Measurements from ENCODE around the gene ATP1B1. TPM values are rescaled to one million over a fixed set of nuclear protein-coding genes. Genes with fewer than 3 reads are reported as not detected.

The ATP1B1 gene
- total RNA-seq, 2 donors from 2014 or later = 116 to 138 TPM

- peak overlapping the region; percentile 10 to 94 (median 93) for H3K27ac ChIP-seq
- DNase-seq = peak in 2 of 4 donors; percentile 32 to 36
- WGBS, 2 donors = 40 to 45% methylated on average over 10 of the region's 10 CpGs
- peaks cover 74% of the 10 kb centered on the region for H3K4me1 ChIP-seq
- no peaks in the 10 kb centered on the region for H3K9me3 ChIP-seq
- ATAC-seq = no peak
- peak in 5 of 7 experiments; percentile 13 to 36 (median 16) for TF ChIP-seq CTCF (IDR thresholded peaks at IDR 0.05)
- TF ChIP-seq POLR2A (IDR thresholded peaks at IDR 0.05) = no peak
- intact Hi-C loops (cut with DNase I) = no loop called here
- H3K36me3 ChIP-seq (replicated peaks in 1 of 2; ENCODE audit: insufficient read depth in 1 of 2, low read depth in 2 of 2) = no peaks in the 10 kb centered on the region
- peak overlapping the region in 1 of 2 donors; percentile 6 for H3K4me3 ChIP-seq
- H3K27me3 ChIP-seq = no peaks in the 10 kb centered on the region
These were observed 2.5 kb downstream of the ATP1B1 start for GRCh38 chr1:169108863-169109560.

GRCh38 chr1:169109561-169110134, 3.2 kb downstream of the ATP1B1 start:
- Histone ChIP-seq H3K36me3 (replicated peaks in 1 of 2; ENCODE audit: insufficient read depth in 1 of 2, low read depth in 2 of 2) (no peaks in the 10 kb centered on the region), H3K4me1 (peaks cover 75% of the 10 kb centered on the region), H3K9me3 (no peaks in the 10 kb centered on the region), H3K27me3 (no peaks in the 10 kb centered on the region), H3K4me3 (no peak overlapping the region), H3K27ac (peak overlapping the region; percentile 27 to 94 (median 93))
- 14 to 16% methylated on average over 8 of the region's 8 CpGs for WGBS, 2 donors
- no peak for TF ChIP-seq CTCF (IDR thresholded peaks at IDR 0.05)
- peak in 2 of 3 donors; percentile 46 to 68 for TF ChIP-seq POLR2A (IDR thresholded peaks at IDR 0.05)
- intact Hi-C loops (cut with DNase I) = no loop called here
- DNase-seq (peak; percentile 72 to 91 (median 78)), ATAC-seq (peak; percentile 34)

- Histone ChIP-seq H3K36me3 (replicated peaks in 1 of 2; ENCODE audit: insufficient read depth in 1 of 2, low read depth in 2 of 2) (no peaks in the 10 kb centered on the region), H3K27me3 (no peaks in the 10 kb centered on the region), H3K9me3 (no peaks in the 10 kb centered on the region), H3K4me1 (peaks cover 72% of the 10 kb centered on the region), H3K4me3 (no peak overlapping the region), H3K27ac (peak overlapping the region; percentile 27 to 94 (median 93))
- intact Hi-C loops (cut with DNase I) = no loop called here
- TF ChIP-seq CTCF (IDR thresholded peaks at IDR 0.05) (no peak), POLR2A (IDR thresholded peaks at IDR 0.05) (no peak)
- WGBS, 2 donors = 0 to 5% methylated on average over 3 of the region's 3 CpGs
- DNase-seq (peak in 1 of 4 donors; percentile 28), ATAC-seq (no peak)
These were observed 3.7 kb downstream of the ATP1B1 start for GRCh38 chr1:169110236-169110635.

- ATAC-seq (no peak), DNase-seq (no peak)
- Histone ChIP-seq H3K4me3 (no peak overlapping the region), H3K27ac (peak overlapping the region in 3 of 4 donors; percentile 93 to 94 (median 93)), H3K9me3 (no peaks in the 10 kb centered on the region), H3K36me3 (replicated peaks in 1 of 2; ENCODE audit: insufficient read depth in 1 of 2, low read depth in 2 of 2) (no peaks in the 10 kb centered on the region), H3K4me1 (peaks cover 70% of the 10 kb centered on the region), H3K27me3 (no peaks in the 10 kb centered on the region)
- intact Hi-C loops (cut with DNase I) = no loop called here
- TF ChIP-seq CTCF (IDR thresholded peaks at IDR 0.05) (no peak), POLR2A (IDR thresholded peaks at IDR 0.05) (no peak)
- 31 to 37% methylated on average over 7 of the region's 7 CpGs for WGBS, 2 donors
These were observed 4.4 kb downstream of the ATP1B1 start for GRCh38 chr1:169110689-169111447.

All from body of pancreas (tissue), 4 donors.